Measurements from ENCODE around the gene TLNRD1.

Gene TLNRD1

DNA sequence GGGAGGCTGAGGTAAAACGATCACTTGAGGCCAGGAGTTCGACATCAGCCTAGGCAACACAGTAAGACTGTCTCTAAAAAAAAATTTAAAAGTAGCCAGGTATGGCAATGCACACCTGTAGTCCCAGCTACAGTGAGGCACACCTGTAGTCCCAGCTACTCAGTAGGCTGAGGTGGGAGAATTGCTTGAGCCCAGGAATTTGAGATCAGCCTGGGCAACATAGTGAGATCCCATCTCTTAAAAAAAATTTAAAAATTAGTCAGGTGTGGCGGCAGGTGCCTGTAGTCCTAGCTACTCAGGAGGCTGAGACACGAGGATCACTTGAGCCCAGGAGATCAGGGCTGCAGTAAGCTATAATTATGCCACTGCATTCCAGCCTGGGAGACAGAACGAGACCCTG is 17.9 kb upstream of the TLNRD1 start:
- peaks cover 30% of the 10 kb centered on the region for H3K79me1 ChIP-seq (replicated peaks; ENCODE audit: low read length, poor library complexity, severe bottlenecking)
- no peak overlapping the region for H3K14ac ChIP-seq (ENCODE audit: low read length in 2 of 2)
- H3K4me3 ChIP-seq (ENCODE audit: insufficient read depth in 1 of 2, low read depth in 1 of 2, low read length in 2 of 2) = no peak overlapping the region
- no peaks in the 10 kb centered on the region for H3K9me3 ChIP-seq (ENCODE audit: control insufficient read depth, low read length)
- peaks cover 11 to 41% of the 10 kb centered on the region in 2 experiments for H3K36me3 ChIP-seq (ENCODE audit: control insufficient read depth in 1 of 2, insufficient read depth in 2 of 2, low read depth in 1 of 2, low read length in 2 of 2)
- no peak overlapping the region for H2BK12ac ChIP-seq (ENCODE audit: low read length in 2 of 2)
- H4K8ac ChIP-seq (ENCODE audit: low read length) = no peak overlapping the region
- peaks cover 2% of the 10 kb centered on the region for H3K4me1 ChIP-seq (ENCODE audit: control insufficient read depth, insufficient read depth, low read depth, low read length)
- no peak overlapping the region for H4K91ac ChIP-seq (ENCODE audit: low read length)
- no peak overlapping the region for H2AFZ ChIP-seq (ENCODE audit: low read depth, low read length)
- WGBS = 89% methylated on average over 5 of the region's 5 CpGs
- no peak overlapping the region for H2BK15ac ChIP-seq (ENCODE audit: low read depth, poor library complexity, severe bottlenecking)
- H3K18ac ChIP-seq (ENCODE audit: low read depth in 1 of 2, low read length in 2 of 2) = no peak overlapping the region
- H3K4me2 ChIP-seq (ENCODE audit: low read length, poor library complexity, severe bottlenecking) = no peak overlapping the region
- H2BK120ac ChIP-seq (ENCODE audit: low read depth, low read length) = no peak overlapping the region
- H3K27ac ChIP-seq (ENCODE audit: low read length, poor library complexity, severe bottlenecking) = no peak overlapping the region
- H3K23ac ChIP-seq (ENCODE audit: low read length in 2 of 2) = no peak overlapping the region
- no peak overlapping the region for H3K4ac ChIP-seq (ENCODE audit: low read depth in 1 of 2, low read length in 2 of 2)
- H2BK5ac ChIP-seq (ENCODE audit: low read depth, low read length, poor library complexity, severe bottlenecking) = no peak overlapping the region
- H2AK5ac ChIP-seq (ENCODE audit: low read length, severe bottlenecking) = no peak overlapping the region
- no peak for DNase-seq
- H3K9ac ChIP-seq (ENCODE audit: low read length) = no peak overlapping the region
- H3K27me3 ChIP-seq (ENCODE audit: control insufficient read depth in 1 of 2, insufficient read depth in 1 of 2, low read length in 2 of 2) = no peaks in the 10 kb centered on the region

GRCh38 chr15:80984856-80985255 is 15.9 kb upstream of the TLNRD1 start:
- Histone ChIP-seq H3K4me2 (ENCODE audit: low read length, poor library complexity, severe bottlenecking) (no peak overlapping the region), H3K27ac (ENCODE audit: low read length, poor library complexity, severe bottlenecking) (no peak overlapping the region), H2AFZ (ENCODE audit: low read depth, low read length) (no peak overlapping the region), H3K14ac (ENCODE audit: low read length in 2 of 2) (no peak overlapping the region), H3K79me1 (replicated peaks; ENCODE audit: low read length, poor library complexity, severe bottlenecking) (peaks cover 24% of the 10 kb centered on the region), H3K23ac (ENCODE audit: low read length in 2 of 2) (no peak overlapping the region), H2AK5ac (ENCODE audit: low read length, severe bottlenecking) (no peak overlapping the region), H2BK120ac (ENCODE audit: low read depth, low read length) (no peak overlapping the region), H4K8ac (ENCODE audit: low read length) (no peak overlapping the region), H3K27me3 (ENCODE audit: control insufficient read depth in 1 of 2, insufficient read depth in 1 of 2, low read length in 2 of 2) (no peaks in the 10 kb centered on the region), H2BK5ac (ENCODE audit: low read depth, low read length, poor library complexity, severe bottlenecking) (no peak overlapping the region), H3K4me3 (ENCODE audit: insufficient read depth in 1 of 2, low read depth in 1 of 2, low read length in 2 of 2) (peak overlapping the region in 1 of 2 experiments; percentile 31), H3K4ac (ENCODE audit: low read depth in 1 of 2, low read length in 2 of 2) (no peak overlapping the region), H3K9ac (ENCODE audit: low read length) (peak overlapping the region; percentile 59), H3K36me3 (ENCODE audit: control insufficient read depth in 1 of 2, insufficient read depth in 2 of 2, low read depth in 1 of 2, low read length in 2 of 2) (peaks cover 2 to 21% of the 10 kb centered on the region in 2 experiments), H3K18ac (ENCODE audit: low read depth in 1 of 2, low read length in 2 of 2) (no peak overlapping the region), H3K4me1 (ENCODE audit: control insufficient read depth, insufficient read depth, low read depth, low read length) (no peaks in the 10 kb centered on the region), H3K9me3 (ENCODE audit: control insufficient read depth, low read length) (no peaks in the 10 kb centered on the region), H4K91ac (ENCODE audit: low read length) (no peak overlapping the region), H2BK15ac (ENCODE audit: low read depth, poor library complexity, severe bottlenecking) (no peak overlapping the region), H2BK12ac (ENCODE audit: low read length in 2 of 2) (no peak overlapping the region)
- WGBS = 93% methylated on average over 9 of the region's 9 CpGs
- DNase-seq = no peak

- WGBS = 92% methylated on average over 4 of the region's 5 CpGs
- no peak for DNase-seq
- H3K79me1 ChIP-seq (replicated peaks; ENCODE audit: low read length, poor library complexity, severe bottlenecking) = peaks cover 21% of the 10 kb centered on the region
- no peak overlapping the region for H4K91ac ChIP-seq (ENCODE audit: low read length)
- no peak overlapping the region for H3K14ac ChIP-seq (ENCODE audit: low read length in 2 of 2)
- no peaks in the 10 kb centered on the region for H3K9me3 ChIP-seq (ENCODE audit: control insufficient read depth, low read length)
- no peak overlapping the region for H2BK120ac ChIP-seq (ENCODE audit: low read depth, low read length)
- no peak overlapping the region for H2AFZ ChIP-seq (ENCODE audit: low read depth, low read length)
- H3K27me3 ChIP-seq (ENCODE audit: control insufficient read depth in 1 of 2, insufficient read depth in 1 of 2, low read length in 2 of 2) = no peaks in the 10 kb centered on the region
- H3K4me1 ChIP-seq (ENCODE audit: control insufficient read depth, insufficient read depth, low read depth, low read length) = no peaks in the 10 kb centered on the region
- peaks cover 0 to 13% of the 10 kb centered on the region in 2 experiments for H3K36me3 ChIP-seq (ENCODE audit: control insufficient read depth in 1 of 2, insufficient read depth in 2 of 2, low read depth in 1 of 2, low read length in 2 of 2)
- no peak overlapping the region for H2BK5ac ChIP-seq (ENCODE audit: low read depth, low read length, poor library complexity, severe bottlenecking)
- H3K27ac ChIP-seq (ENCODE audit: low read length, poor library complexity, severe bottlenecking) = no peak overlapping the region
- H2AK5ac ChIP-seq (ENCODE audit: low read length, severe bottlenecking) = no peak overlapping the region
- no peak overlapping the region for H3K9ac ChIP-seq (ENCODE audit: low read length)
- no peak overlapping the region for H3K4me2 ChIP-seq (ENCODE audit: low read length, poor library complexity, severe bottlenecking)
- no peak overlapping the region for H3K18ac ChIP-seq (ENCODE audit: low read depth in 1 of 2, low read length in 2 of 2)
- no peak overlapping the region for H3K23ac ChIP-seq (ENCODE audit: low read length in 2 of 2)
- H3K4me3 ChIP-seq (ENCODE audit: insufficient read depth in 1 of 2, low read depth in 1 of 2, low read length in 2 of 2) = no peak overlapping the region
- H4K8ac ChIP-seq (ENCODE audit: low read length) = no peak overlapping the region
- H2BK12ac ChIP-seq (ENCODE audit: low read length in 2 of 2) = no peak overlapping the region
- no peak overlapping the region for H2BK15ac ChIP-seq (ENCODE audit: low read depth, poor library complexity, severe bottlenecking)
- no peak overlapping the region for H3K4ac ChIP-seq (ENCODE audit: low read depth in 1 of 2, low read length in 2 of 2)
These were observed 14.7 kb upstream of the TLNRD1 start for GRCh38 chr15:80985981-80986380.

- Histone ChIP-seq H3K23ac (ENCODE audit: low read length in 2 of 2) (no peak overlapping the region), H3K4me3 (ENCODE audit: insufficient read depth in 1 of 2, low read depth in 1 of 2, low read length in 2 of 2) (no peak overlapping the region), H3K9me3 (ENCODE audit: control insufficient read depth, low read length) (no peaks in the 10 kb centered on the region), H3K4ac (ENCODE audit: low read depth in 1 of 2, low read length in 2 of 2) (no peak overlapping the region), H3K36me3 (ENCODE audit: control insufficient read depth in 1 of 2, insufficient read depth in 2 of 2, low read depth in 1 of 2, low read length in 2 of 2) (peaks cover 0 to 13% of the 10 kb centered on the region in 2 experiments), H3K27ac (ENCODE audit: low read length, poor library complexity, severe bottlenecking) (no peak overlapping the region), H2AK5ac (ENCODE audit: low read length, severe bottlenecking) (no peak overlapping the region), H3K27me3 (ENCODE audit: control insufficient read depth in 1 of 2, insufficient read depth in 1 of 2, low read length in 2 of 2) (no peaks in the 10 kb centered on the region), H2BK12ac (ENCODE audit: low read length in 2 of 2) (no peak overlapping the region), H2BK15ac (ENCODE audit: low read depth, poor library complexity, severe bottlenecking) (no peak overlapping the region), H2BK120ac (ENCODE audit: low read depth, low read length) (no peak overlapping the region), H4K8ac (ENCODE audit: low read length) (no peak overlapping the region), H2AFZ (ENCODE audit: low read depth, low read length) (no peak overlapping the region), H2BK5ac (ENCODE audit: low read depth, low read length, poor library complexity, severe bottlenecking) (no peak overlapping the region), H3K4me1 (ENCODE audit: control insufficient read depth, insufficient read depth, low read depth, low read length) (no peaks in the 10 kb centered on the region), H3K18ac (ENCODE audit: low read depth in 1 of 2, low read length in 2 of 2) (no peak overlapping the region), H3K4me2 (ENCODE audit: low read length, poor library complexity, severe bottlenecking) (no peak overlapping the region), H3K9ac (ENCODE audit: low read length) (no peak overlapping the region), H3K14ac (ENCODE audit: low read length in 2 of 2) (no peak overlapping the region), H4K91ac (ENCODE audit: low read length) (no peak overlapping the region), H3K79me1 (replicated peaks; ENCODE audit: low read length, poor library complexity, severe bottlenecking) (peaks cover 20% of the 10 kb centered on the region)
- WGBS = 100% methylated on average over 1 of the region's 1 CpG
- DNase-seq = no peak
These were observed 14.2 kb upstream of the TLNRD1 start for GRCh38 chr15:80986487-80986886.

Measured in mesenchymal stem cell (in vitro differentiated cells and primary cell).